HFFc6 (cell line): ENCODE results near the gene GAB2. TPM values are rescaled to one million over a fixed set of nuclear protein-coding genes. Genes with fewer than 3 reads are reported as not detected.

Source experiments
- DNase-seq: peaks from one replicate; pipeline ENCODE4 v3.0.0-alpha.2; 2018
- H3K27ac Mint-ChIP-seq: 2 replicates; pipeline ENCODE4 v1.8.0; 2020; ENCODE audit warnings: mild to moderate bottlenecking, mixed read lengths
- H3K27me3 Mint-ChIP-seq: 2 replicates; pipeline ENCODE4 v1.8.0; 2021; ENCODE audit warnings: mild to moderate bottlenecking, moderate library complexity, mixed read lengths; ENCODE audit not compliant: insufficient read depth
- H3K36me3 Mint-ChIP-seq: 2 replicates; pipeline ENCODE4 v1.8.0; 2021; ENCODE audit warnings: low read depth, mixed read lengths
- H3K4me1 Mint-ChIP-seq: 2 replicates; pipeline ENCODE4 v1.8.0; 2020; ENCODE audit warnings: low read depth, mixed read lengths
- H3K4me3 Mint-ChIP-seq: 2 replicates; pipeline ENCODE4 v1.8.0; 2020; ENCODE audit warnings: mild to moderate bottlenecking, moderate library complexity, mixed read lengths
- H3K9me3 Mint-ChIP-seq: 2 replicates; pipeline ENCODE4 v1.8.0; 2020; ENCODE audit warnings: mild to moderate bottlenecking, mixed read lengths
- total RNA-seq, 6 experiments: library from RNA; stranded (reverse); fragmentation: NEBNext Ultra II Directional; extraction: Animal tissue kit (Norgen Biotek cat#: 25700); gene quantifications; 2 replicates in 1 of 6; 3 replicates in 5 of 6; pipeline ENCODE4 v1.2.3, GENCODE V29; 2021
- TF ChIP-seq, protein P1 (sequence below): fragments of 200-600 bp; sonication (generic); IDR thresholded peaks from 2 replicates; pipeline ENCODE4 v1.5.0; 2021; ENCODE audit warnings: antibody characterized with exemption, mild to moderate bottlenecking

GAB2 gene
- total RNA-seq, 6 experiments from 2014 or later: 8.4 to 12.1 (median 9.9) TPM

DNA sequence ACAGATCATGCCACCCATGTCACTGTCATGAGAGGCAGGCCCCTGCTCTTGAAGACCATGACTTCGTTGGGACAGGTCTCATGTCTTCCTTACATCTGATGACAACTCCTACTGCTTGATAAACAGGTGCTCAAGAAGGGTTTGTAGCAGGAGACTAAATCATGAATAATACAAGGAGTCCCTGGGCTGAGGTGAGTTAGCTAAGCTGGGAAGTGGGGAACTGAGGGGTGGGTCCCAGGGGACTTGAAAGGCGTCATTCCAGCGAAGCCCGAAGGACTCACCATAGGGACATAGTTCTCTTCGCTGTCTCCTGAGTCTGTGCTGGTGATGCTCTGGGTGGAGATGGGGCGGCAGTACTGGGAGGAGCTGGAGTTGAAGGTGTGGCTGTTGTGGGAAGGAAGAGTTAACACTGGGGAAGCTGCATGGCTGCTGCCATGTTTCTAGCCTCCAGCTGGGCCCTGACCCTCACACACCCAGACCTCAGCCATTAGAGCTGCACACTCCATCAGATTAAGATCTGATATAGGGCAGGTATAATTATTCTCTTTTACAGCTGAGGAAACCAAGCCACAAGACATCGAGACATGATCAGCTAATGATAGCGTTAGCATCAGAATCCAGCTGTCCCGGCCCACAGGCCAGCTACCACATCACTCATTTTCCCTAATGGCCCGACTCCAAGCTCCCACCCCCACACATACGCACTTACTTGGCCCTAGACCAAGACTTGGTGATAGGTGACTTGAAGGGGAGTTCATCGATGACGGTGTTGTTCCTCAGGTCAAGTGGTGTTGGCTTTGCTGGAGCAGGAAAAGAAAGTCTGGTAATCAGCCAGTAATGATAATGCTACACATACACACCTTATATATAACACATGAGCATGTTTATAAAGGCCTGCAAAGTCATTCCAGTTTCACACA is 196.0 kb downstream of the GAB2 start:
- no peak for DNase-seq
- H3K36me3 Mint-ChIP-seq: peaks cover 32% of the 10 kb centered on the region
- H3K4me1 Mint-ChIP-seq: peaks cover 7% of the 10 kb centered on the region
- H3K27ac Mint-ChIP-seq: no peak overlapping the region
- H3K9me3 Mint-ChIP-seq: no peaks in the 10 kb centered on the region
- no peak overlapping the region for H3K4me3 Mint-ChIP-seq
- TF ChIP-seq, protein P1, sequence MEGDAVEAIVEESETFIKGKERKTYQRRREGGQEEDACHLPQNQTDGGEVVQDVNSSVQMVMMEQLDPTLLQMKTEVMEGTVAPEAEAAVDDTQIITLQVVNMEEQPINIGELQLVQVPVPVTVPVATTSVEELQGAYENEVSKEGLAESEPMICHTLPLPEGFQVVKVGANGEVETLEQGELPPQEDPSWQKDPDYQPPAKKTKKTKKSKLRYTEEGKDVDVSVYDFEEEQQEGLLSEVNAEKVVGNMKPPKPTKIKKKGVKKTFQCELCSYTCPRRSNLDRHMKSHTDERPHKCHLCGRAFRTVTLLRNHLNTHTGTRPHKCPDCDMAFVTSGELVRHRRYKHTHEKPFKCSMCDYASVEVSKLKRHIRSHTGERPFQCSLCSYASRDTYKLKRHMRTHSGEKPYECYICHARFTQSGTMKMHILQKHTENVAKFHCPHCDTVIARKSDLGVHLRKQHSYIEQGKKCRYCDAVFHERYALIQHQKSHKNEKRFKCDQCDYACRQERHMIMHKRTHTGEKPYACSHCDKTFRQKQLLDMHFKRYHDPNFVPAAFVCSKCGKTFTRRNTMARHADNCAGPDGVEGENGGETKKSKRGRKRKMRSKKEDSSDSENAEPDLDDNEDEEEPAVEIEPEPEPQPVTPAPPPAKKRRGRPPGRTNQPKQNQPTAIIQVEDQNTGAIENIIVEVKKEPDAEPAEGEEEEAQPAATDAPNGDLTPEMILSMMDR: no peak
- H3K27me3 Mint-ChIP-seq: peaks cover 2% of the 10 kb centered on the region; the same call in 1 of the 2 replicates

GRCh38 chr11:78220218-78221157 is 197.1 kb downstream of the GAB2 start:
- Mint-ChIP-seq H3K27ac (no peak overlapping the region), H3K27me3 (peaks cover 2% of the 10 kb centered on the region; the same call in 1 of the 2 replicates), H3K9me3 (no peaks in the 10 kb centered on the region), H3K4me1 (peaks cover 8% of the 10 kb centered on the region), H3K36me3 (peaks cover 33% of the 10 kb centered on the region), H3K4me3 (no peak overlapping the region)
- TF ChIP-seq, protein P1: no peak
- DNase-seq: no peak

- peaks cover 34% of the 10 kb centered on the region for H3K36me3 Mint-ChIP-seq
- DNase-seq: no peak
- H3K9me3 Mint-ChIP-seq: no peaks in the 10 kb centered on the region
- no peak overlapping the region for H3K4me3 Mint-ChIP-seq
- TF ChIP-seq, protein P1: no peak
- H3K27ac Mint-ChIP-seq: no peak overlapping the region
- peaks cover 2% of the 10 kb centered on the region; the same call in 1 of the 2 replicates for H3K27me3 Mint-ChIP-seq
- peaks cover 8% of the 10 kb centered on the region for H3K4me1 Mint-ChIP-seq
Measured at GRCh38 chr11:78219493-78220217, 198.0 kb downstream of the GAB2 start.

DNA sequence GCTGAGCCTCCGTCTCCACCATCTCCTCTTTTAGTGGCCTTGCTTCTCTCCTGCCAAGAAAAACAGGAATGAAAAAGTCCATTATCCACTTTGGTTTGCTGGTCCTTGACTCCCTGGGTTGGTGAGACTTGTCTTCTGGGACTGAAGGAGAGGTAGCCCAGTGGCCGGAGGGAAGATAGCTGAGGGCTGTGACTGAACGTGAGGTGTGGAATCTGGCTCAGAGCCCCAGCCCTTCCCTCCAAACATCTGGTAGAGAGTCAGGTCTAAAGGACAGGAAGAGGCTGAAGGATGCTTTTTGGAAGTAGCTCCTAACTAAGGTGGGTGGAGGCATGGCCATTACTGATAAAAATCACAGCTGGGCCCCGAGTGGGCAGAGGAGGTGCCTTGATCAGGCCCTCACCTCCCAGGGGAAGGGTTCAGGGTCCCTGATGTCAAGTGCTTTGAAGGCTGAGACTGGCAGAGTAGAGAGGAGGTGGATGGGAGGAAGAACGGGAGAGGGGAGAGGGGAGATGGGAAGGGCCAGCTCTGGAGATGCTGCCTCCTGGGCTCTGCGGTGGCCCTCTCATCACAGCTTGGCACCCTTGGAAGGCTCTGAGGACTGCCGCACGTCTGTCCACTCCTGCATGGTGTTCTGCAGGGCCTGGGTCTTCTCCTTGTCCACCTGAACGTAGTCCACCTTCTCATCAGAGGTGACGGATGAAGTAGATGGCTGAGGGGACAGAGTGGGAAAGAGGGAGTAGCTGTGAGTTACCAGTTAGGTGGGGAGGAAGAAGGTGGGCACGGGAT is 198.7 kb downstream of the GAB2 start:
- Mint-ChIP-seq H3K27me3 (peaks cover 2% of the 10 kb centered on the region; the same call in 1 of the 2 replicates), H3K27ac (no peak overlapping the region), H3K9me3 (no peaks in the 10 kb centered on the region), H3K4me3 (no peak overlapping the region), H3K4me1 (peaks cover 8% of the 10 kb centered on the region), H3K36me3 (peaks cover 33% of the 10 kb centered on the region)
- no peak for DNase-seq
- TF ChIP-seq, protein P1: no peak
